ENCODE data around the gene H3-3A.
A peak's percentile ranks its signal among the peaks of the same experiment; 100 is the strongest.

Gene H3-3A

DNA sequence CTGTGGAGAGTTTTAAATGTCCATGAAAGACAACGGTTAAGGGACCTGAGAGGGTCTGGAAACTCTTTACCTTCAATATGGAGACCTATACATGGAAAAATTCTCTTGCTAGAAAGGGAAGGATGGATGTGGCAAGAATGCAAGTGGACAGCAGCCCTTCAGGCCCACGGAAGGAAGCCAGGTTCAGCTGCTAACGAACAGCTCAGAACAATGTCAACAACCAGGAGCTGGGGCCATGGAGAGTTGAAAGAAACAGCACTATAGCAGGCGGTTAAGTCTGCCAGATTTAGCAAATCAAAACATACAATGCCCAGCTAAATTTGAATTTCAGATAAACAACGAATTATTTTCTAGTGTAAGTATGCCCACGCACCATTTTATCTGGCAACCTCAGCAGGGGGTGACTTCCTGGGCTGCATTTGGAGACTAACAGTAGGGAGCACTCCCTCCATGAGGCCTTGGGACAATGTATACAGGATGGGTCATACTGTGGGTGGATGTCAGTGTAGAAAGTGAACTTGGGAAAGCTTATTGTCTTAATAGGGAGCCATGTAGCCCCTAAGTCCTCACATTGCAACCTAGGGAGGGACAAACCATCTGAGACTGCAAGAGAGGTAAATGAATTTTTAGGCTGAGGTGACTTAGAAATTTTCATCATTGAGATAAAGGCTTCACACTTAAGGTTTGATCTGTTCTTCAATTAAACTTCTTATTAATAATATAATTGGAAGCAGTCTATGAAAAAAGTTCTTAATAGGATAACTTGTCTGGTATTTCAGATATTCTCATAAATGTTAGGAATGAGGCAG lies 7.8 kb upstream of the H3-3A start:
- no peak for DNase-seq

DNA sequence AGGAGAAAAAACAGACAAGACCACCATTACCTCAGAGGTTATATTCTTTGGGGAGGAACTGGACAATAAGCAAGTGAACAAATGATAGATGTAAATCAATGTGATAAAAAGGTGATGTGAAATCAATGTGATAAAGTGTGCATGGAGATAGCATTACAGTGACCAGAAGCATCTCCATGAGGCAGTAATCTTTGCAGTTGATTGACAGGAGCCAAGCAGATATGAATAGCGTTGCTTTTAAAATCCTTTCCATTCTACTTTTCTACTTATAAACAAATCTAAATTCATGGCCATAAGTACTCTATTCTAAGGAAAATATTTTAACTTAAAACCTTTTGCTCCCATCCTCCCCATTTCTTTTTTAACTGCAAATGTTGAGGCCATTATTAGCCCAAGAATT lies 2.8 kb upstream of the H3-3A start:
- DNase-seq, result no peak

DNA sequence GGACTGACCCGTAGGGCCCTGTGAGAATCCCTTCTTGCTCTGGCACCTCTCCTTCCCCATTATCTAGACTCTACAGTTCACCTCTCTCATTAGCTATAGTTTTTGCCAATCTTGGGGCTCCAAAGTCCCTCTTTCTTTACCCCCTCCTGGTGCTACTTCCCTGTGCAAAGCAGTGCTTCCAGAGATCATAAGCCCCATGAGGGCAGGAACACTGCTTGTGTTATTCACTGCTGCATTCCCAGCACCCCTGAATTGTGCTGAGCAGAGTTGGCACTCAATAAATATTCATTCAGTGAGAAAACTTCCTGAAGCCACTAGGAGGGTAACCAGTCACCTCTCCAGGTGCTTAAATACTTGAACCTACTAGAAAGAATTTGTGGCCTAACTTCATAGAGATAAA lies 2.1 kb upstream of the H3-3A start:
- DNase-seq, result no peak

DNA sequence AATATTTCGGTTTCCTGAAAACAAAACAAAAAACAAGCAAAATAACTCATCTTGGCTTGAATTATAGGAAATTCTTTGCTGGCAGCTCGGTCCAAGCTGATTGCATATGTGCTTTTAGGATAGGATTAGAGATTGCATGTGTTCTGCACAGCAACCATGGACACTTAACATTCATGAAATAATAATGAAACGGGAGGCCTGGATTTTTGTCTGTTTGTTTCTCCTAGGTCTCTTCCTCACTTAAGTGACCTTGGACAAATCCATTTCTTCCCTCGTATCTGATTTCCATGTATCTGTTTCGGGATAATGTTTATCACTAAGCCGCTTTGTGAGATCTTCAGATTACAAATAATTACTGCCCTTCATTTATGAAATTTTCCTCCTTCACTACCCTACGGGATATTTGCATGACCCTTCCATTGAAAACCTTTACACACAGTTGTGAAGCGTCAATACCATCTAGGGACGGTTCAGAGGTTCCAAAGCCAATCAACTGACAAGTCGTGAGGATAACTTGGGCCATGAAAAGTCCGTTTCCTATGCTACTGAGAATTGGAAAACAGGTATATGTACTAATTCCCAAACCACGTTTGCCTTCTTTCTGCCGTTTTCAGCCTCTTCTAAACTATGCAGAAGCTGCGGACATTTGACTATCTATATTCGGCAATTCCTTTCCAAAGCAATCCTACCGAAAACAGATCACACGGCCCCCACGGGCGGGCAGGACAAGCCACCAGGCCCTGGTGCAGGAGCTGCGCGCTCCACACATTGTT lies 1.3 kb upstream of the H3-3A start:
- no peak for DNase-seq

DNA sequence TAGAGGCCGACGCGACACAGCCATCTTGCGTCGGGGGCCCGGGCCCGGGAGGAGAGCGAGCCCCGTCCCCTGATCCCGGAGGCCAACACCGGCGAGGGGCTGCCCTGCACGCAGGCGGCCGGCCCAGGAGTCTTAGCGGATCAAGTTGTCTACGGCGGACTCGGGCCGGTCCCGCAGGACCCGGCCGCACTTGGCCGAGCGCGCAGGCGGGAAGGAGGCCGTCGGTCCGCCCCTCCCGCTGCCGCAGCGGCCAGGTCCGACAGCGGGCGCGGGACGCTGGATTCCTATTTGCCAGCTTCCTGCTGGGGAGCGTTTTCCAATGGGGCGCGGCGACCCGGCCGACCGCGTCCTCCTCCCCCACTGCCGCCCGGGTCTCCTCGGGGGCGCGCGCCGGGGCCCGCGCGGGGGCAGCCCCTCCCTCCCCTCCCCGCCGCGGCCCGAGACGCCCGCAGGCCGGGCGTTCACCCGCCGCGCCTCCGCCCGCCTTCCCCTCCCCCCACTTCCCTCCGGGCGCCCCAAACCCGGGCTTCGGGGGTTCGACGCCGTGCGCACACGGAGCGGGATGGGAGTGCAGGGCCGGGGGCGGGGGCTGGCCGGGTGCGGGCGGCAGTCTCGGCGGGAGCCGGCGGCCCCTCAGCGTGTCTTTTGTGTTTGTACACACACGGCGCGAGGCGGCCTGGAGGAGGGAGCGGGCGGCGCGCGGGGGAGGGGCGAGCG lies 517 bp upstream of the H3-3A start:
- DNase-seq, result peak; percentile 31

DNA sequence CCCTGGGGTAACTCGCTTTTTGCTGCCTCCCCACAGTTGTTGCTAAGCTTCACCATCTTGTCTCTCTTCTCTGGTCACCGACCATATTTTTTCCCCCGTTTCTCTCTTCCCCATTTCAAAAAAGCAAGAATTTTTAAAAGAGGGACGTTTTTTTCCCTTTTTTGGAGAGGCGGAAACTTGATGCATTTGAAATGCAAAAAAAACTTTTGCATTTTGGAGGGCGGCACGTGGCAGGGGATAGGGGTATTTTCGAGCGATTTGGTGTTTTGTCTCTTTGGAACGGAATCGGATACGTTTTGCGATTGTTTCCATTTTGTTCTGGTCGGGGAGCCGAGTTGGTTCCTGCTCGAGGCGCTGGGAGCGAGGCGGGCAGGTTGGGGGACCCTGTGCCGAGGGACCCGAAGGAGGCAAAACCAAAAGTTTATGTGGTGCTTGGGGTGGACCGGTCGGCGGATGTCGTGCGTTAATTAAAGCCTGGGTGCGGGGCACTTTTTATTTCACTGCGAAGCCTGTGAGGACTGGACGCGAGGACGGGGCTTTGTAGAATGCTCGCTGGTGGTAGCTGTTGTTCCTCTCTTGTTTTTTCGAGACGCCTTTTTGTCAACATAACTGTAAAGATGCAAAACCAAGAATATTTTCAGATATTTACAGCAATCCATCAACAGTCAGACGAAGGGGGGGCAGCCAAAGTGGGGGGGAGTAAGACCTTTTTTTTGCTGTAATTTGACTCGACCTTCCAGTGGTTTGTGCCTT lies 884 bp downstream of the H3-3A start:
- peak; percentile 49 for DNase-seq

DNA sequence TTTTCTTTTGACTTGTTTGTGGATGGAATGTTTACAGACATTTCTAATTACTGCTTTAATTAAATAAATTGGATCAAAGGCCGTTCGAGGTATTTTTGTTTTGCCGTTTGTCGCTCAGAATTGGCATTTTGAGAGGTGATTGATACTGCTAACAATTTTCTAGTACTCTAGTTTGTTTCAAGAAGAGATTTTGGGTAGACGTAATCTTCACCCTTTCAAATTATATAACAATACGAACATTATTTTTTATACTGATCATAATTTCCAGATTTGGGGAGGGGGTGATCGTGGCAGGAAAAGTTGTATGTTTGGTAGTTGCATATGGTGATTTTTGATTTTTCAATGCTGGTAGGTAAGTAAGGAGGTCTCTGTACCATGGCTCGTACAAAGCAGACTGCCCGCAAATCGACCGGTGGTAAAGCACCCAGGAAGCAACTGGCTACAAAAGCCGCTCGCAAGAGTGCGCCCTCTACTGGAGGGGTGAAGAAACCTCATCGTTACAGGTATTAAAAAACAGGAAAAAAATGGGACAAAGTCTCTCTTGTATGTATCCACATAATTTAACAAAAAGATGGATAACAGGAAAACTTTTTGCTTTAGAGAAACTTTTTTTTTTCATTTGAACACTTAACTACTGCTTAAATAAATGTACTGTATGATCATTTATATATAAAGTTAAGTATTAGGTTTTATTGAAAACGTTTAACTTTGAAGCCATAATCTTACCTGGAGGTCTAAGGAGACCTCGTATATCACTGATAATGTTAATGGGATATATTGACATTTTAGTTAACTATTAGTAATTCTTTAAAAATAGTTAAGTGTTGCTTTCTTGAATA lies 1.7 kb downstream of the H3-3A start:
- DNase-seq, result peak; percentile 48

DNA sequence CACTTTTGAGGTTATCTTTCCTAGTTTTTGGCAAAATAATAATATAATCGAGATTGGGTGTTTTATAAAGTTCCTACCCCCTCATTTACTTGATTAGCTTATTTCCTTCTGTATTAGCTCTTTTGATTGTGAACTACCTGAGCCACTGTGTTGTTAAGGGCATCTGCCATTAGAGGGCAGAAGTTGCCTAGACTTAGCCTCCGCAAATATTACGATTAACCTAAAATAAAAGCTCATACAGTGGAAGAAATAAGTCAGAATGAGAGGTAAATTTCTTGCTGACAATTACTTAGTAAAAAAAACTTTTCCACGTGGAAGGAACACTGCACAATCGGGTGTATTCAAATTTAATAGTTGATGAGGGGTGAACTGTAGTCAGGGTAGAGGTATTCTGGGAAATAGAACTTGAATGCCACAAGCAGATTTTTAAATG lies 2.3 kb downstream of the H3-3A start:
- DNase-seq, result peak; percentile 55

DNA sequence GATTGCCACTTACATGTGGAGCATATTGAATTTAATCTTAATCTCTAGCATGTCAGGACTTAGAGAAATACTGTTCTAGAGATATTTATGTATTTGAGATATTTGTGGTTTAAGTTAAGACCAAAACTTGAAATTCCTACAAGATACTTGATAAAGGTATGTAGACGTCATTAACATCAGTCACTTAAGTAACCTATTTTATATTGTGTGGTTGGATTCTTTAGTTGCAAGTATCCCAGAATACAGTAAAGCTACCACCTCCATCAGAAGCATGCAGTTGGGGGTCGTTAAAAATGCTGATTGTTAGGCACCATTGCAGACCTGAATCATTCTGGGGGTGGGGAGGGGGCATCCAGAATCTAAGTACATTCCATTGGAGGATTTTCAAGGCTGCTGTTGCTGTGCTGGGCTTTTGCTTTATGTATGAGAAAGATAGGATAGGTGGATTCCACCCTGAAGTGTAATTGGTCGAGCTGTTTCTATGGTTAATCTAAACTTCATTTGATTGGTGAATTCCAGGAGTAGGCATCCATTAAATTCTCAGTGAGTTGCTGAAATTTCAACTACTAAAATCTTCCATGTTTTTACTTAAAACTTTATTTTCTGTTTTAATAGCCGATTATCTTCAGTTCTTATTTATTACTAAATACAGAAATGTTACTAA lies 4.0 kb downstream of the H3-3A start:
- no peak for DNase-seq

DNA sequence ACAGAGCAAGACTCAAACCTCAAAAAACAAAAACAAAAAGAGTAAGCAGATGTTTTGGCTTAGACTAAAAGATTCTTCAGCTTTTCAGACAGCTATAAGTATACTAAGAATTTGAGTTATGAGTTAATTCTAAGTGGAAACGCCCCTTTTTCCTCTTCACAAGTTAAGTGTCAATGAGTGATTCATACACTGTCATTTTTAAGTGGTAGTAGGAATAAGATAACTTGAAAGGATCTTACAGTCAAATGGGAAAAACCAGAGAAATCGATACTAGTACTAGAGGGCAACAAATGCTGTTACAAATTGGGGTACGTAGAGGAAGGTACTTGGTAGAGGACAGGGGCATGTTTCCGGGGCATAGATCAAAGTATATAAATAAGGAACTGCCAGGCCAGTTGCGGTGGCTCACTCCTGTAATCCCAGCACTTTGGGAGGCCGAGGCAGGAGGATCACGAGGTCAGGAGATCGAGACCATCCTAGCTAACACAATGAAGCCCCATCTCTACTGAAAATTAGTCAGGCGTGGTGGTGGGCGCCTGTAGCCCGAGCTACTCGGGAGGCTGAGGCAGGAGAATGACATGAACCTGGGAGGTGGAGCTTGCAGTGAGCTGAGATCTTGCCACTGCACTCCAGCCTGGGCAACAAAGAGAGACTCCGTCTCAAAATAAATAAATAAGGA lies 7.4 kb downstream of the H3-3A start:
- DNase-seq, result peak; percentile 70

DNA sequence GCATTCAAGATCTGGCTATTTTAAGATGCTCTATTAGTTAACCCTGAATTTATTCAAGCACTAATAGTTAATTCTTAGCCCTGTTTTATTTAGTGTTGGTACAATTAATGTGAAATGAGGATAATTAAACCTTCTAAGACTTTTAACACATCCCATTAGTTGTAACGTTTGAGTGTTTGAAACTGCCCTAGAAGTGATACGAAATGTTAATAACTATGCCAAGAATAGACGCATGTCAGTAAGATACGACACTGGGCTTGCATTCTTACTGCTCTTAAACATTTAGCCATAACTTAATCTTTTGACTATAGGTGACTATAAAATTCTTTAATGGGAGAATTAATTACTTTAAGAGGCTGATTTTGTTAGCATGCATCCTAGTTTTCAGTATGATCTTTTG lies 9.8 kb downstream of the H3-3A start:
- DNase-seq, result no peak

DNA sequence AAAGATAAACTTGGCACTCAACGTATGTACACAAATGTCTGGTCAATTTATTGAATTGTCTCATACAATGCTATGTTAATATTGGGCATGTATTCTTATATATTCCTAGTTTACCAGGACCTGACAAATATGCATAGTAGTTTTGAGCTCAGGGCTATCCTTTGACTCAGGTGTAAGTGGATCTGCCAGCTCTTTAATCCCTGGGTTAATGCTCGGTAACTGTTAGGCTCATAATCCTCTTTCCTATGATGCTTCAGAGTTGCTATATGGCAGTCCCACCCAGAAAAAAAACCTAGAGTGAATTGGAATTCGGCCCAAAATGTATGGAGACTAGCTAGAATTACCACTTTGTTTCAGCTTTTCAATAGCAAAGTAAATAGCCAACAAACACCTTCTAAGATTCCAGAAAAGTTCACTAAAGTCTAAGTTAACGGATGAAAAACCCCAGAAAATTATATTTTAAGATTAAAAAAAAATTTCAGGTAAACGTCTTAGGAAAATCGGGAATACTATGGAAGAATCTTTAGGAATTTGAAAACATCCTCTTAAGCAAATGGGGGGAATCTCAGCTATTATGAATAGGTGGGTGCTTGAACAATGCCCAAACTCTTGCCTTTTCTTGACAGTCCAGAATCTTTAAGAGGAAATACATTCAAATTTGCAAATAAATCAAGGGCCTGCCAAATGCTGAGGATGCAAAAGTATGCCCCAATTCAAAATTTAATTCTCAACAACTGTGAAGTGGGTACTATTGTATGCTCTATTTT lies 10.9 kb downstream of the H3-3A start:
- no peak for DNase-seq

DNA sequence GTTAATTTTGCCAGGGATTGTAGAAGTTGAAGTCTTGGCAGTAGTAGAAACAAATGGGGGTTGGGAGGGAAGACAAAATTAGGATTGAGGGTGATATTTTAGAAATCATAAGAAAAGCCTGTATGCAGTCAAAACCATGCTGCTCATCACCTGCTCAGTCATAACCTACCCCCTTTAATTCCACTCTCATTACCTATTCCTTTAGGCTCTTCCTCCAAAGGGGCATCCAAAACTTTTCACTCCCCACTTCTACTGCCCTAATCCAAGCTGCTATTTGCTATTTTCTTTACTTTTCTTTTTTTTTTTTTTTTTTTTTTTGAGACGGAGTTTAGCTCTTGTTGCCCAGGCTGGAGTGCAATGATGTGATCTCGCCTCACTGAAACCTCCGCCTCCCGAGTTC lies 11.5 kb downstream of the H3-3A start:
- DNase-seq, result no peak

DNA sequence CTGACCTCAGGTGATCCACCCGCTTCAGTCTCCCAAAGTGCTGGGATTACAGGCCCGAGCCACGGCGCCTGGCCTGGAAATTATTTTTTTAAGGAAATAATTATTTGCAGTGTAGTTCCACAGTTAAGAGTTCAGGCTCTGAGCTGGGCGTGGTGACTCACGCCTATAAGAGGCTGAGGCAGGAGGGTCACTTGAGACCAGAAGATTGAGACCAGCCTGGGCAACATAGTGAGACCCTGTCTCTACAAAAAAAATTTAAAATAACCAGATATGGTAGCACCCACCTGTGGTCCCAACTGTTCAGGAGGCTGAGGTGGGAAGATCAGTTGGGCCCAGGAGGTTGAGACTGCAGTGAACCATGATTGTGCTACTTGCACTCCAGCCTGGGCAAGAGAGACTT lies 13.9 kb downstream of the H3-3A start:
- DNase-seq, result no peak

DNA sequence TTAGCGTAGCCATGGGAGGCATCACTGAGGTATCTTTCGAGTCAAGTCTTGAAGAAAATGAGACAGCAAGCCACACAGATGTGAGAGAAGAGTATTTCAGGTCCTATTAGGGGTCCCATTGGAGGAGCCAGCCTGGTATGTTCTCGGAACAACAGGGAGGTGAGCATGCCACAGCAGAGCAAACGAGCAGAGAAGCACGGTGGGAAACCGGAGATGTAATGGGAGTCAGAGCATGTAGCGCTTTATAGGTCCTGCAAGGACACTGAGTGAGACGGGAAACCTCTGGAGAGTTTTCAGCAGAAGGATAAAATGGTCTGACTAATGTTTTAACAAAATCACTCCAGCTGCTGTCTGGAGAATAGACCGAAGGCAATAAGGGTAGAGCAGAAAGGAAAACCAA lies 15.9 kb downstream of the H3-3A start:
- no peak for DNase-seq

DNA sequence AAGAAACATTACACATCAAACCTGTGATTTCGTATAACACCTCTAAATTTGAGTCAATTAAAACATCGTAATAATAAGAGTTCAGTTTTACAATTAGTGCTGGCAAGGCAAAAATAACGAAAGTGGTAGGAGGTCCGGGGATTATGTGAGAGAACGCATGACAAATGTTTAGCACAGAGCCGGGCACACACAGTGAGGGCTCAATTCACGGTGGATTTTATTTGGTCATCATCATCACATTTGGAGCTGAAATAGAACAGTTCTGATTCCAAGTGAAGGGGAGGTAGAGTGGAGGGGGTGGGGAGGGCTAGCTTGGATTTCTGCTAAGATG lies 20.0 kb downstream of the H3-3A start:
- no peak for DNase-seq

DNA sequence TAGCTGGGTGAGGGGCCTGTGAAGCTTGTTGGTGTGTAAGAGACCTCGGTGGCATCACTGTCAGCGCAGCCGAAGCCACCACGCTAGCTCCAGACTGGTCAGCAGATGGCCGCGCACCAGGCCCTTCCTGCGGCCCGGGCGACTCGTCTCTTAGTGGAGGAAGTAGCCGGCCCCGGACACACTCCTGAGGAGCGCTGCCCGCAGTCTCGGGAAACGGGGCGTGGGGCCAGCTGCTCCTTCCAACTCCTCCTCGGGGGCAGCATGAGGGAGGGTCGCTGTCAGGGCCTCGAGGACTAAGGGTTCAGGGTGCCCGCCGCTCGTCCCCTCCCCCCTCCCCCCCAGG lies 20.4 kb downstream of the H3-3A start:
- DNase-seq, result no peak

DNA sequence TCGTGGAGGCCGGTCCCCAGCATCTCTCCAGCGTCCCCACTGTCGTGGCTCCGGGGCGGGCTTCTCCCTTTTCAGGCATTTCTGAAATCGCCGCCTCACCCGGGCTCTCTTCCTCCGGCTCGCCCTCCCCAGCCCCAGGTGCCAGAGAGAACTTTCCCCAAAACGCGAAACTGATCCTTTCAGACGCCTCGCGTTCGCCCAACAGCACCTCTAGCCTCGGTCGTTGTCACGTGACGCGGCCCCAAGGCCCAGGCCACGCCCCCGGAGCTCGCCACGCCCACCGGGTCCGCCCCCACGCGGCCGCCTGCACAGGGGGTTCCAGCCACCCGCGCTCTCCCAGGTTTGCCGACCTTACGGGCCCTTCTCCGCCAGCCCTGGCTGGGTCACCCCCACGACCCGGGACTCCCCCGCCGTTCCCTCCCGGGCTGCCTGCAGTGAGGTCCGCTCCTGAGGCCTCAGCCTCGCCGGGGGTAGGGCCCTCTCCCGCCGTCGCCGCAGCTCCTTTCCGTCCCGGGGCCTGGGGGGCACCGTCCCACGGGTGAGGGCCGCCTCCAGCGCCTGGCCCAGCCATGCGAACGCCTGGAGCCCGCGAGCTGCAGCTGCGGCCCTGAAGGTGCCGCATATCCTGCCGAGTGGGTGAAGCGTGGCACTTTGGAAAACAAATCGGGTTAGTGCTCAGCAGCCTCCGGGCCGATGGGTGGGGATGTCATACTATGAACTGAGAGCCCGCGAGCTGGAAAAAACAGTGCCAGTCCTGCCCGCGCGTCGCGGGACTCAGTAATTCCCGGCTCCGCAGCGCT lies 21.0 kb downstream of the H3-3A start:
- peak; percentile 90 for DNase-seq

DNA sequence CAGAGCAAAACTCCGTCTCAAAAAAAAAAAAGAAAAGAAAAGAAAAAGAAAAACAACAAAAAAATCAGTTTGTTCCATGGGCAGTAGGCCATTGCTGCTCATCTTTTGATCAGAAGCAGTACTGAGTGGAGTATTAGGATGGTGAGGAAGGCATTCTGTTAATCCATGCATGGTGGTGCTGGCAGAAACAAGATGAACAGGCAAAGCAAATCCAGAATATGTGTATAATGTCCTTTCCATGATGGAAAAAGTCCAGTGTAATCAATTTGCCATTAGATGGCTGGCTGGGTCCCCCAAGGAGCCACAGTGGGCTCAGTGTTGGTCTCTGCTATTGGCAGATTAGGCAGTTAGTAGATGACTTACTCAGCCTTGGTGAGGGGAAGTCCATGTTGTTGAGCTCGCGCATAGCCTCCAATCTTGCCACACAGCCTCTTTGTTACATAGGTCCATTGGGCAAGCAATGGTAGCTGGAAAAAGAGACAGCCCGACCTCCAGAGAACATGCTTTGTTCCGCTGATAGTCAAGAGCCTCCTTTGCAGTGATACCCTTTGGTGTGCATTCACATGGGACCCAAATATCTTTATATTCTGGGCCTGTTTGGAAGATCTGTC lies 23.3 kb downstream of the H3-3A start:
- DNase-seq, result no peak

Measured in activated CD4-positive, alpha-beta T cell treated with anti-CD3 and anti-CD28 coated beads, Interleukin-2, amount 50 U/mL, for 16 hours (primary cell).